ENCODE measurements around the gene PKD2L1.
A peak's percentile ranks its signal among the peaks of the same experiment; 100 is the strongest.
"Not testable (repeated sequence)": the region's sequence is repeated elsewhere in the genome, so short reads cannot be mapped to it uniquely, and the experiment has no call there.

Gene PKD2L1

GRCh38 chr10:100288196-100288595, 41.8 kb downstream of the PKD2L1 start:
- Histone ChIP-seq H3K4me3 (ENCODE audit: low read length) (no peak overlapping the region), H3K36me3 (ENCODE audit: control insufficient read depth, insufficient read depth, low read length) (no peaks in the 10 kb centered on the region), H3K4me1 (ENCODE audit: control insufficient read depth, insufficient read depth, low read length) (peaks cover 13% of the 10 kb centered on the region), H3K27me3 (ENCODE audit: control insufficient read depth, insufficient read depth, low read length) (no peaks in the 10 kb centered on the region), H3K9me3 (ENCODE audit: control insufficient read depth, low read length) (no peaks in the 10 kb centered on the region), H3K9ac (ENCODE audit: low read length) (no peak overlapping the region)

DNA sequence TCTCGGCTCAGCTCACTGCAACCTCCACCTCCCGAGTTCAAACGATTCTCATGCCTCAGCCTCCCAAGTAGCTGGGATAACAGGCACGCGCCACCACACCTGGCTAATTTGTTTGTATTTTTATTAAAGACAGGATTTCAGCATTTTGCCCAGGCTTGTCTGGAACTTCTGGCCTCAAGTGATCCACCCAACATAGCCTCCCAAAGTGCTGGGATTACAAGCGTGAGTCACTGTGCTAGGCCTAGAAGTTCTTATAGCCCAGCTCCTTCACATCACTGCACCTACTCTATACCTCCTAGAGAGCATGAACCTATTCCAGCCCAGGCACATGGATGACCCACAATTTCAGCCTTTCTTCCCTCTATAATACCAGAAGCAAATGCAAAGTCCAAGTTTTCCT, 42.3 kb downstream of the PKD2L1 start:
- Histone ChIP-seq H3K36me3 (ENCODE audit: control insufficient read depth, insufficient read depth, low read length) (no peaks in the 10 kb centered on the region), H3K4me1 (ENCODE audit: control insufficient read depth, insufficient read depth, low read length) (peaks cover 13% of the 10 kb centered on the region), H3K4me3 (ENCODE audit: low read length) (no peak overlapping the region), H3K27me3 (ENCODE audit: control insufficient read depth, insufficient read depth, low read length) (no peaks in the 10 kb centered on the region), H3K9me3 (ENCODE audit: control insufficient read depth, low read length) (no peaks in the 10 kb centered on the region), H3K9ac (ENCODE audit: low read length) (no peak overlapping the region)

DNA sequence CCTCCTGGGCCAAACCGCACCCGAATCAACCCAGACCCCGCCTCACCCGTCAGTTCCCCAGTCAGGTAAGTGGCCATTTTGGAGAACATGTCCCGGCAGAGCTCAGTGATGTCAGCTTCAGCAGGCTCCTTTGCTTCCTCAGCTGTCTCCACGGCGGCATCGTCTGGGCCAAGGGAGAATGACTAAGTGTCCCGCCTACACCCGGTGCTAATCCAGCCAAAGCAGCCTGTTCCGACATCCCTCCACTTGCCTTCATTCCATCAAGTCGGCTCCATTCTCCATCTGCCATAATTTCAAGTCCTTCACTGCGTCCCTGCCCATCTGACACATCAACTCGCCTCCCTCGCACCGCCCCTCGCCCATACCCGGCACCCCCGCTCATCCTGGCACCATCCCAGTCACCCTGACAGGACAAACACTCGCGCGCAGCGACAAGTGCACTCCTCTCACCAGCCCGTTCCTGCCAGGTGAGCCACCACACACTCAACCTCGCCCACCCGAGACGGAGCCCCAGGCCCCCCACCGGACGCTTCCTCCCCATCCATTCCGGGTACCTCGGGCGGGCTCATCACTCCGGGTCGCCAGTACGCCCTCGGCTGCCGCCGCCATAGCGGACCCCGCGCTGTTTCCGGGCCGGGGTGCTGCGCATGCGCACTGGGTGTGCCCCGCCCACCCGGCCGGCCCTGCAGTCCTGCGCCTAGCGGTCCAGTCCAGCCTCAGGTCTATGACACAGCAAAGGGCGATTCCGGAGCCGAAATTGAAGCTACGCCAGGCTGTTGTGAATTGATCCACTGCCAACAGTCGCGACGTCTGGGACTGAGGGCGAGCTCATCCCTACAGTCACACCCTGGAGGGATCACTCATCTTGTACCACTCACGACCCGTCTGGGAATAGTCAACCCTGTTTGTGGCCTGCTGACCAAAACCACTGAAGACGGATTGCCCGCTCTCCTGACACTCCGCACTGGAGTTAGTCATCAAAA, 43.7 kb downstream of the PKD2L1 start, which contains the start of gene BLOC1S2:
TSS of gene BLOC1S2 (minus strand) at position 630 of the 983 bp plus-strand sequence. CDS start at position 609, 21 bp downstream.
- Histone ChIP-seq H3K9me3 (ENCODE audit: control insufficient read depth, low read length) (no peaks in the 10 kb centered on the region), H3K27me3 (ENCODE audit: control insufficient read depth, insufficient read depth, low read length) (no peaks in the 10 kb centered on the region), H3K4me3 (ENCODE audit: low read length) (peak within 1 kb of the TSS; percentile 96), H3K9ac (ENCODE audit: low read length) (peak within 1 kb of the TSS; percentile 96), H3K36me3 (ENCODE audit: control insufficient read depth, insufficient read depth, low read length) (no peaks in the 10 kb centered on the region), H3K4me1 (ENCODE audit: control insufficient read depth, insufficient read depth, low read length) (peaks cover 13% of the 10 kb centered on the region)

GRCh38 chr10:100285326-100285725, 44.7 kb downstream of the PKD2L1 start:
- H3K9ac ChIP-seq (ENCODE audit: low read length) = peak overlapping the region; percentile 96

GRCh38 chr10:100282907-100283306, 47.1 kb downstream of the PKD2L1 start:
- H3K4me3 ChIP-seq (ENCODE audit: low read length) = no peak overlapping the region
- peaks cover 13% of the 10 kb centered on the region for H3K4me1 ChIP-seq (ENCODE audit: control insufficient read depth, insufficient read depth, low read length)
- no peak overlapping the region for H3K9ac ChIP-seq (ENCODE audit: low read length)
- no peaks in the 10 kb centered on the region for H3K36me3 ChIP-seq (ENCODE audit: control insufficient read depth, insufficient read depth, low read length)
- no peaks in the 10 kb centered on the region for H3K27me3 ChIP-seq (ENCODE audit: control insufficient read depth, insufficient read depth, low read length)
- H3K9me3 ChIP-seq (ENCODE audit: control insufficient read depth, low read length) = no peaks in the 10 kb centered on the region

More at GRCh38 chr10:100285326-100285725, 44.7 kb downstream of the PKD2L1 start:
- H3K9me3 ChIP-seq (ENCODE audit: control insufficient read depth, low read length); H3K27me3 ChIP-seq (ENCODE audit: control insufficient read depth, insufficient read depth, low read length); H3K36me3 ChIP-seq (ENCODE audit: control insufficient read depth, insufficient read depth, low read length): not testable (repeated sequence)
- Histone ChIP-seq H3K4me1 (ENCODE audit: control insufficient read depth, insufficient read depth, low read length) (peaks cover 13% of the 10 kb centered on the region), H3K4me3 (ENCODE audit: low read length) (peak overlapping the region; percentile 96)

DNA sequence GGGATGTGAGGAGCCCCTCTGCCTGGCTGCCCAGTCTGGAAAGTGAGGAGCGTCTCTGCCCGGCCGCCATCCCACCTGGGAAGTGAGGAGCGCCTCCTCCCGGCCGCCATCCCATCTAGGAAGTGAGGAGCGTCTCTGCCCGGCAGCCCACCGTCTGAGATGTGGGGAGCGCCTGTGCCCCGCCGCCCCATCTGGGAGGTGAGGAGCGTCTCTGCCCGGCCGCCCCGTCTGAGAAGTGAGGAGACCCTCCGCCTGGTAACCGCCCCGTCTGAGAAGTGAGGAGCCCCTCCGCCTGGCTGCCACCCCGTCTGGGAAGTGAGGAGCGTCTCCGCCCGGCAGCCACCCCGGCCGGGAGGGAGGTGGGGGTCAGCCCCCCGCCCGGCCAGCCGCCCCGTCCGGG, 53.1 kb downstream of the PKD2L1 start:
- not testable (repeated sequence) for H3K4me3 ChIP-seq (ENCODE audit: low read length); H3K4me1 ChIP-seq (ENCODE audit: control insufficient read depth, insufficient read depth, low read length); H3K36me3 ChIP-seq (ENCODE audit: control insufficient read depth, insufficient read depth, low read length); H3K9ac ChIP-seq (ENCODE audit: low read length); H3K9me3 ChIP-seq (ENCODE audit: control insufficient read depth, low read length); H3K27me3 ChIP-seq (ENCODE audit: control insufficient read depth, insufficient read depth, low read length)

GRCh38 chr10:100267239-100268104, 62.6 kb downstream of the PKD2L1 start, which contains the start of gene CWF19L1:
Gene CWF19L1 (minus strand): TSS chr10:100267638. CDS start chr10:100267593, 45 bp downstream.
- H3K27me3 ChIP-seq (ENCODE audit: control insufficient read depth, insufficient read depth, low read length) = no peaks in the 10 kb centered on the region
- no peaks in the 10 kb centered on the region for H3K36me3 ChIP-seq (ENCODE audit: control insufficient read depth, insufficient read depth, low read length)
- no peaks in the 10 kb centered on the region for H3K9me3 ChIP-seq (ENCODE audit: control insufficient read depth, low read length)
- peak within 1 kb of the TSS; percentile 83 for H3K9ac ChIP-seq (ENCODE audit: low read length)
- peak within 1 kb of the TSS; percentile 90 for H3K4me3 ChIP-seq (ENCODE audit: low read length)
- H3K4me1 ChIP-seq (ENCODE audit: control insufficient read depth, insufficient read depth, low read length) = no peaks in the 10 kb centered on the region

DNA sequence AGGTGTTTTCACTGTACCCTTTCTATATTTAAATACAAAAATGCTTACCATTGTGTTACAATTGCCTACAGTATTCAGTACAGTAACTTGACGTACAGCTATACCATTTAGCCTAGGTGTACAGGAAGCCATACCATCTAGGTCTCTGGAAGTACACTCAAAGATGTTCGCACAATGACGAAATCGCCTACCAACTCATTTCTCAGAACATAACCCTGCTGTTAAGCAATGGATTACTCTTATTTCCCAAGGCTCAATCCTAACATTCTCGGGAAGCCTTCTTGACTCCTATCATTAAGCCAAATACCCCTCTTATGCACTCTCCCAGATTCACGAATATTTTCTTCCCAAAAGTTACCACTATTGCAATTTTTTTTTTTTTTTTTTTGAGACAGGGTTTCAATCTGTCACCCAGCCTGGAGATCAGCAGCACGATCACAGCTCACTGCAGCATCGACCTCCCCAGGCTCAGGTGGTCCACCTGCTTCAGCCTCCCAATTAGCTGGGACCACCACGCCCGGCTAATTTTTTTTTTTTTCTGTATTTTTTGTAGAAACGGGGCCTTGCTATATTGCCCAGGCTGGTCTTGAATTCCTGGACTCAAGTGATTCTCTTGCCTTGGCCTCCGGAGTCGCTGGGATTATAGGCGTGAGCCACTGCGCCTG, 64.1 kb downstream of the PKD2L1 start:
- H3K4me3 ChIP-seq (ENCODE audit: low read length) = no peak overlapping the region
- H3K9ac ChIP-seq (ENCODE audit: low read length) = no peak overlapping the region

GRCh38 chr10:100254191-100254590, 75.8 kb downstream of the PKD2L1 start:
- Histone ChIP-seq H3K9ac (ENCODE audit: low read length) (no peak overlapping the region), H3K4me3 (ENCODE audit: low read length) (no peak overlapping the region), H3K27me3 (ENCODE audit: control insufficient read depth, insufficient read depth, low read length) (no peaks in the 10 kb centered on the region), H3K36me3 (ENCODE audit: control insufficient read depth, insufficient read depth, low read length) (no peaks in the 10 kb centered on the region), H3K9me3 (ENCODE audit: control insufficient read depth, low read length) (no peaks in the 10 kb centered on the region), H3K4me1 (ENCODE audit: control insufficient read depth, insufficient read depth, low read length) (no peaks in the 10 kb centered on the region)

More for the DNA sequence above, 64.1 kb downstream of the PKD2L1 start:
- no peaks in the 10 kb centered on the region for H3K36me3 ChIP-seq (ENCODE audit: control insufficient read depth, insufficient read depth, low read length)
- no peaks in the 10 kb centered on the region for H3K4me1 ChIP-seq (ENCODE audit: control insufficient read depth, insufficient read depth, low read length)
- H3K9me3 ChIP-seq (ENCODE audit: control insufficient read depth, low read length) = no peaks in the 10 kb centered on the region
- H3K27me3 ChIP-seq (ENCODE audit: control insufficient read depth, insufficient read depth, low read length) = no peaks in the 10 kb centered on the region

- no peaks in the 10 kb centered on the region for H3K36me3 ChIP-seq (ENCODE audit: control insufficient read depth, insufficient read depth, low read length)
- H3K9me3 ChIP-seq (ENCODE audit: control insufficient read depth, low read length) = no peaks in the 10 kb centered on the region
- H3K4me3 ChIP-seq (ENCODE audit: low read length) = no peak overlapping the region
- H3K9ac ChIP-seq (ENCODE audit: low read length) = no peak overlapping the region
- no peaks in the 10 kb centered on the region for H3K27me3 ChIP-seq (ENCODE audit: control insufficient read depth, insufficient read depth, low read length)
- no peaks in the 10 kb centered on the region for H3K4me1 ChIP-seq (ENCODE audit: control insufficient read depth, insufficient read depth, low read length)
These were observed 77.0 kb downstream of the PKD2L1 start for GRCh38 chr10:100253041-100253440.

DNA sequence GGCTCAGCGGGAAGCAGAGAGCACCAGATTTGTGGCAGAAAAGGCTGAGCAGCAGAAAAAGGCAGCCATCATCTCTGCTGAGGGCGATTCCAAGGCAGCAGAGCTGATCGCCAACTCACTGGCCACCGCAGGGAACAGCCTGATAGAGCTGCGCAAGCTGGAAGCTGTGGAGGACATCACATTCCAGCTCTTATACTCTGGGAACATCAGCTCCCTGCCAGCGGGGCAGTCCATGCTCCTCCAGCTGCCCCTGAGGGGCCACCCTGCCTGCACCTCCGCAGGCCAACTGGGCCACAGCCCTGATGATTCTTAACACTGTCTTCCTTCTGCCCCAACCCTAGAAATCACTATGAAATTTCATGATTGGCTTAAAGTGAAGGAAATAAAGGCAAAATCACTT, 81.2 kb downstream of the PKD2L1 start:
- Histone ChIP-seq H3K9ac (ENCODE audit: low read length) (no peak overlapping the region), H3K4me1 (ENCODE audit: control insufficient read depth, insufficient read depth, low read length) (no peaks in the 10 kb centered on the region), H3K4me3 (ENCODE audit: low read length) (no peak overlapping the region), H3K9me3 (ENCODE audit: control insufficient read depth, low read length) (no peaks in the 10 kb centered on the region), H3K36me3 (ENCODE audit: control insufficient read depth, insufficient read depth, low read length) (no peaks in the 10 kb centered on the region), H3K27me3 (ENCODE audit: control insufficient read depth, insufficient read depth, low read length) (no peaks in the 10 kb centered on the region)

Measured in mucosa of stomach (tissue), 1 donor.